CD14-positive monocyte (primary cell): ENCODE measurements around the gene L3MBTL4. TPM values are rescaled to one million over a fixed set of nuclear protein-coding genes. Genes with fewer than 3 reads are reported as not detected.

Experiments
- DNase-seq, 3 donors: peaks; one replicate each; pipeline ENCODE4 v3.0.0-alpha.2; 2011 to 2022
- H2AFZ ChIP-seq: 2 replicates; pipeline ENCODE4 v1.6.0; 2012; ENCODE audit warnings: mild to moderate bottlenecking, low read depth, low read length, inconsistent platforms; ENCODE audit not compliant: insufficient read depth, poor library complexity, severe bottlenecking
- H3K27ac ChIP-seq, 2 donors: 1 replicate in 1 of 2; 2 replicates in 1 of 2; pipeline ENCODE4 v1.5.1; 2012 to 2013; ENCODE audit warnings: low read length in 2 of 2, control low read depth in 1 of 2, inconsistent platforms in 1 of 2, low read depth in 1 of 2, mild to moderate bottlenecking in 1 of 2
- H3K27me3 ChIP-seq, 2 donors: one replicate each; pipeline versions ENCODE4 v1.6.0 to v1.6.1; 2011 to 2013; ENCODE audit warnings: low read length in 2 of 2; ENCODE audit not compliant: control insufficient read depth in 2 of 2, insufficient read depth in 2 of 2
- H3K36me3 ChIP-seq, 2 donors: replicated peaks in 1 of 2; 1 replicate in 1 of 2; 2 replicates in 1 of 2; pipeline versions ENCODE4 v1.5.1 to v1.6.1; 2012 to 2013; ENCODE audit warnings: low read length in 2 of 2, control low read depth in 1 of 2, inconsistent platforms in 1 of 2, mild to moderate bottlenecking in 1 of 2; ENCODE audit not compliant: insufficient read depth in 2 of 2, control insufficient read depth in 1 of 2
- H3K4me1 ChIP-seq, 2 donors: 1 replicate in 1 of 2; 2 replicates in 1 of 2; pipeline versions ENCODE4 v1.5.1 to v1.6.1; 2012 to 2013; ENCODE audit warnings: low read length in 2 of 2, control low read depth in 1 of 2, inconsistent platforms in 1 of 2, mild to moderate bottlenecking in 1 of 2, moderate library complexity in 1 of 2; ENCODE audit not compliant: insufficient read depth in 2 of 2, control insufficient read depth in 1 of 2
- H3K4me2 ChIP-seq: replicated peaks from 2 replicates; pipeline ENCODE3; 2012; ENCODE audit warnings: low read length, moderate library complexity, mild to moderate bottlenecking; ENCODE audit not compliant: poor library complexity, severe bottlenecking; ENCODE audit errors: extremely low read depth
- H3K4me3 ChIP-seq, 3 experiments: fragments of 200-600 bp in 1 of 3; sonication (generic) in 1 of 3; replicated peaks in 1 of 3; 1 replicate in 2 of 3; 2 replicates in 1 of 3; pipeline ENCODE4 v1.5.1; 2011 to 2013; ENCODE audit warnings: low read length in 3 of 3, mild to moderate bottlenecking in 3 of 3, control low read depth in 2 of 3, low read depth in 2 of 3, inconsistent platforms in 1 of 3, moderate library complexity in 1 of 3
- H3K79me2 ChIP-seq: 2 replicates; pipeline ENCODE4 v1.6.0; 2012; ENCODE audit warnings: mild to moderate bottlenecking, control low read depth, inconsistent platforms, low read length, moderate library complexity; ENCODE audit not compliant: insufficient read depth
- H3K9ac ChIP-seq: 2 replicates; pipeline ENCODE4 v1.6.0; 2017; ENCODE audit warnings: low read length, mild to moderate bottlenecking; ENCODE audit not compliant: insufficient read depth, poor library complexity, severe bottlenecking
- H3K9me3 ChIP-seq, 2 donors: replicated peaks in 1 of 2; 1 replicate in 1 of 2; 2 replicates in 1 of 2; pipeline versions ENCODE4 v1.5.1 to v1.6.1; 2012 to 2013; ENCODE audit warnings: low read length in 2 of 2, control low read depth in 1 of 2; ENCODE audit not compliant: control insufficient read depth in 1 of 2, insufficient read depth in 1 of 2
- H4K20me1 ChIP-seq: 2 replicates; pipeline ENCODE4 v1.6.0; 2012; ENCODE audit warnings: mild to moderate bottlenecking, low read length, control low read depth, moderate library complexity; ENCODE audit not compliant: insufficient read depth
- H3K27ac Mint-ChIP-seq, 7 donors: one replicate each; pipeline ENCODE4 v1.8.0; 2020; ENCODE audit warnings: mild to moderate bottlenecking in 7 of 7, mixed read lengths in 7 of 7, moderate library complexity in 6 of 7, inconsistent platforms in 2 of 7
- H3K27me3 Mint-ChIP-seq, 3 donors: one replicate each; pipeline ENCODE4 v1.8.0; 2021 to 2022; ENCODE audit warnings: low read depth in 3 of 3, mild to moderate bottlenecking in 3 of 3, mixed read lengths in 3 of 3, moderate library complexity in 3 of 3, inconsistent platforms in 1 of 3
- H3K36me3 Mint-ChIP-seq, 2 donors: one replicate each; pipeline ENCODE4 v1.8.0; 2020; ENCODE audit warnings: mixed read lengths in 2 of 2, inconsistent platforms in 1 of 2, mild to moderate bottlenecking in 1 of 2
- H3K4me1 Mint-ChIP-seq: one replicate; pipeline ENCODE4 v1.8.0; 2020; ENCODE audit warnings: mild to moderate bottlenecking, mixed read lengths
- H3K4me3 Mint-ChIP-seq, 2 donors: one replicate each; pipeline ENCODE4 v1.8.0; 2020; ENCODE audit warnings: mild to moderate bottlenecking in 2 of 2, mixed read lengths in 2 of 2, moderate library complexity in 1 of 2
- H3K9me3 Mint-ChIP-seq, 7 donors: one replicate each; pipeline ENCODE4 v1.8.0; 2020 to 2022; ENCODE audit warnings: mixed read lengths in 7 of 7, mild to moderate bottlenecking in 6 of 7, moderate library complexity in 6 of 7, inconsistent platforms in 2 of 7
- WGBS: methylation state at CpG from one replicate; pipeline ENCODE4 v1.1.5; 2013; ENCODE audit warnings: missing lambda C conversion rate; ENCODE audit not compliant: insufficient coverage; 5-methylcytosine and 5-hydroxymethylcytosine counted together
- intact Hi-C, 2 donors: fragments of 100-400 bp; cut with micrococcal nuclease; formaldehyde crosslinking; loops; one replicate each; pipeline versions ENCODE4 v1.15.0 to v1.15.1; 2023
- polyA plus RNA-seq, 3 donors: library from polyadenylated mRNA; depleted of rRNA in 1 of 3; unstranded in 2 of 3; stranded (reverse) in 1 of 3; fragments of 300-500 nt in 2 of 3; fragments of >200 nt in 1 of 3; fragmentation: Illumina TruSeq in 2 of 3; gene quantifications; 1 replicate in 2 of 3; 2 replicates in 1 of 3; pipeline ENCODE4 v1.2.3, GENCODE V29; 2012 to 2021
- TF ChIP-seq, protein P1 (sequence below): fragments of 200-600 bp; IDR thresholded peaks from one replicate; pipeline ENCODE4 v1.8.0; 2022; ENCODE audit warnings: antibody characterized with exemption, mild to moderate bottlenecking

The L3MBTL4 gene
- polyA plus RNA-seq, 3 donors, result 0.55 to 1.2 (median 0.72) TPM

DNA sequence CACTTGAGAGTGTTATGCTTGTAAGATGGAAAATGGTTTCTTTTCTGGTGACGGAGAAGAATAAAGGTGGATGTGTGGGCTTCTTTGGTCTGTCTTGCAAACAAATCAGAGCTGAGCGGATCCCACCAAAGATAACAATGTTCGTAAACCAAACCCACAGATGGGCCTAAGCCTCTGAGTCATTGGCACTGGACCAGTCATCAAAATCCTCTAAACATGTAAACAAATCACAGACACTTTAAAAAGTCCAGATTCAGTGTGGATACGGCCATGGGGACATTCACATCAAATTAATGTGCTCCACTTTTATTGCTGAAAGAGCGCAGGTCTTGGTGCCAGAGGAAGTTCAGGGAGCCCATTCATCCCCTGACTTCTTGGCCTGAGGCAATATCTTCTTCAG, 458.9 kb downstream of the L3MBTL4 start:
- Histone ChIP-seq H3K36me3 (no peaks in the 10 kb centered on the region), H3K4me1 (no peaks in the 10 kb centered on the region), H3K9ac (no peak overlapping the region), H3K9me3 (no peaks in the 10 kb centered on the region), H4K20me1 (no peaks in the 10 kb centered on the region), H3K79me2 (no peaks in the 10 kb centered on the region), H3K4me3 (no peak overlapping the region), H3K27ac (no peak overlapping the region), H3K4me2 (no peak overlapping the region), H2AFZ (no peak overlapping the region), H3K27me3 (no peaks in the 10 kb centered on the region)
- H3K27ac Mint-ChIP-seq, result no peak overlapping the region
- DNase-seq, result no peak
- H3K27me3 Mint-ChIP-seq, result peaks cover 0 to 2% (median 1%) of the 10 kb centered on the region in 3 donors
- intact Hi-C loops, result no loop called here
- peaks cover 0 to 3% (median 0%) of the 10 kb centered on the region in 7 donors for H3K9me3 Mint-ChIP-seq
- no peaks in the 10 kb centered on the region for H3K4me1 Mint-ChIP-seq
- no peak overlapping the region for H3K4me3 Mint-ChIP-seq
- TF ChIP-seq, protein P1, sequence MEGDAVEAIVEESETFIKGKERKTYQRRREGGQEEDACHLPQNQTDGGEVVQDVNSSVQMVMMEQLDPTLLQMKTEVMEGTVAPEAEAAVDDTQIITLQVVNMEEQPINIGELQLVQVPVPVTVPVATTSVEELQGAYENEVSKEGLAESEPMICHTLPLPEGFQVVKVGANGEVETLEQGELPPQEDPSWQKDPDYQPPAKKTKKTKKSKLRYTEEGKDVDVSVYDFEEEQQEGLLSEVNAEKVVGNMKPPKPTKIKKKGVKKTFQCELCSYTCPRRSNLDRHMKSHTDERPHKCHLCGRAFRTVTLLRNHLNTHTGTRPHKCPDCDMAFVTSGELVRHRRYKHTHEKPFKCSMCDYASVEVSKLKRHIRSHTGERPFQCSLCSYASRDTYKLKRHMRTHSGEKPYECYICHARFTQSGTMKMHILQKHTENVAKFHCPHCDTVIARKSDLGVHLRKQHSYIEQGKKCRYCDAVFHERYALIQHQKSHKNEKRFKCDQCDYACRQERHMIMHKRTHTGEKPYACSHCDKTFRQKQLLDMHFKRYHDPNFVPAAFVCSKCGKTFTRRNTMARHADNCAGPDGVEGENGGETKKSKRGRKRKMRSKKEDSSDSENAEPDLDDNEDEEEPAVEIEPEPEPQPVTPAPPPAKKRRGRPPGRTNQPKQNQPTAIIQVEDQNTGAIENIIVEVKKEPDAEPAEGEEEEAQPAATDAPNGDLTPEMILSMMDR, result no peak
- 97% methylated on average over 4 of the region's 5 CpGs for WGBS
- no peaks in the 10 kb centered on the region for H3K36me3 Mint-ChIP-seq

DNA sequence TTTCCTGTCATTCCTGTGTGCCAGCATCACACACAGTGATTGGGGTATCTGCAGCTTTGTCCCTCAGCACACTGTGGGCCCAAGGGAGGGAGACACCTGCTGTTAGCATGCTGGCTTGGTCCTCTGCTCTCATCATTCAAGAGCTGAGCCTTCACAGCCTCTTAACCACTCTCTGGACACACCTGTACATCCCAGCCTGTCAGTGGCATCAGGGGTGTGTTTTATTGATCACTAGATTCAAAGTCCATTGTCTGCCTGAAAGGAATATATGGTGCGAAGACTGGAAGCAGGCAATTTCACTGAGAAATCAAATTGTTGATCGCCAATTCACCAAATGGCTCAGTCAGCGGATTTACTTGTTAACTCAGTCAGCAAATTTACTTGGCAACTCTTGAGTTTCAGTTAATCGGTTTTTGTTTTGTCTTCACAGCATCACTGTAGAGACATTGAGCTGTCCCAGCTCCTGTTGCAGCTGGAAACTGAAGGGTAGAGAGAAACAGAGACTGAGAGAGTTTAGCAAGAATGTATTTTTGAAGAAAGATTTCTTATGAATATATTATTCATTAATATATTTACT, 463.1 kb downstream of the L3MBTL4 start:
- H3K9me3 Mint-ChIP-seq, result peaks cover 0 to 1% (median 0%) of the 10 kb centered on the region in 7 donors
- intact Hi-C loops, result no loop called here
- H3K27ac ChIP-seq, result no peak overlapping the region
- H3K27me3 Mint-ChIP-seq, result peaks cover 0 to 4% (median 4%) of the 10 kb centered on the region in 3 donors
- no peaks in the 10 kb centered on the region for H3K4me1 ChIP-seq
- 97% methylated on average over 4 of the region's 4 CpGs for WGBS
- no peak overlapping the region for H2AFZ ChIP-seq
- H3K9ac ChIP-seq, result no peak overlapping the region
- no peak for DNase-seq
- no peaks in the 10 kb centered on the region for H3K4me1 Mint-ChIP-seq
- no peaks in the 10 kb centered on the region for H3K27me3 ChIP-seq
- no peaks in the 10 kb centered on the region for H4K20me1 ChIP-seq
- no peak overlapping the region for H3K27ac Mint-ChIP-seq
- no peaks in the 10 kb centered on the region for H3K9me3 ChIP-seq
- H3K79me2 ChIP-seq, result no peaks in the 10 kb centered on the region
- no peaks in the 10 kb centered on the region for H3K36me3 ChIP-seq
- no peak overlapping the region for H3K4me3 ChIP-seq
- H3K4me3 Mint-ChIP-seq, result no peak overlapping the region
- H3K36me3 Mint-ChIP-seq, result no peaks in the 10 kb centered on the region
- H3K4me2 ChIP-seq, result no peak overlapping the region
- TF ChIP-seq, protein P1, result no peak
